H9 (cell line): ENCODE results near the gene SGTA. TPM values are rescaled to one million over a fixed set of nuclear protein-coding genes. Genes with fewer than 3 reads are reported as not detected.

Experiments
- DNase-seq: peaks from one replicate; pipeline ENCODE4 v3.0.0-alpha.2; 2017
- H2AFZ ChIP-seq: one replicate; pipeline ENCODE4 v1.6.1; 2013; ENCODE audit warnings: mild to moderate bottlenecking, low read length, control low read depth, moderate library complexity
- H2AK5ac ChIP-seq: 2 replicates; pipeline ENCODE4 v1.6.1; 2013; ENCODE audit warnings: low read length, control low read depth, mixed read lengths; ENCODE audit not compliant: insufficient read length
- H2BK120ac ChIP-seq: one replicate; pipeline ENCODE4 v1.6.1; 2013; ENCODE audit warnings: low read depth, mild to moderate bottlenecking, low read length, control low read depth, inconsistent platforms; ENCODE audit not compliant: poor library complexity, severe bottlenecking
- H2BK12ac ChIP-seq: 2 replicates; pipeline ENCODE4 v1.6.1; 2013; ENCODE audit warnings: low read length, control low read depth, mixed read lengths, low read depth; ENCODE audit not compliant: insufficient read length
- H2BK15ac ChIP-seq: 2 replicates; pipeline ENCODE4 v1.6.1; 2013; ENCODE audit warnings: low read depth, low read length, control low read depth
- H2BK20ac ChIP-seq: one replicate; pipeline ENCODE4 v1.6.1; 2013; ENCODE audit warnings: low read depth, mild to moderate bottlenecking, low read length, control low read depth, inconsistent platforms; ENCODE audit not compliant: poor library complexity, severe bottlenecking
- H2BK5ac ChIP-seq: 2 replicates; pipeline ENCODE4 v1.6.1; 2013; ENCODE audit warnings: low read length, control low read depth, mixed read lengths; ENCODE audit not compliant: insufficient read length
- H3K14ac ChIP-seq: 2 replicates; pipeline ENCODE4 v1.6.1; 2013; ENCODE audit warnings: low read length, control low read depth; ENCODE audit not compliant: insufficient read depth
- H3K18ac ChIP-seq: 2 replicates; pipeline ENCODE4 v1.6.1; 2013; ENCODE audit warnings: low read depth, mild to moderate bottlenecking, mixed read lengths, low read length, control low read depth; ENCODE audit not compliant: insufficient read length
- H3K23ac ChIP-seq: 2 replicates; pipeline ENCODE4 v1.6.1; 2013; ENCODE audit warnings: low read length, control low read depth, mixed read lengths, low read depth; ENCODE audit not compliant: insufficient read length
- H3K23me2 ChIP-seq: 2 replicates; pipeline ENCODE4 v1.6.1; 2013; ENCODE audit warnings: low read depth, mild to moderate bottlenecking, mixed read lengths, low read length, control low read depth; ENCODE audit not compliant: insufficient read length, poor library complexity, severe bottlenecking
- H3K27ac ChIP-seq: 2 replicates; pipeline ENCODE4 v1.5.1; 2013; ENCODE audit warnings: low read length, control low read depth, mixed read lengths, low read depth; ENCODE audit not compliant: insufficient read length
- H3K27me3 ChIP-seq: 2 replicates; pipeline ENCODE4 v1.6.1; 2013; ENCODE audit warnings: low read length, control low read depth, inconsistent platforms; ENCODE audit not compliant: insufficient read depth
- H3K4ac ChIP-seq: 2 replicates; pipeline ENCODE4 v1.6.1; 2013; ENCODE audit warnings: low read depth, mild to moderate bottlenecking, control low read depth, inconsistent platforms, low read length, moderate library complexity
- H3K4me1 ChIP-seq: 2 replicates; pipeline ENCODE4 v1.6.1; 2013; ENCODE audit warnings: low read length, control low read depth, inconsistent platforms; ENCODE audit not compliant: insufficient read depth
- H3K4me2 ChIP-seq: 2 replicates; pipeline ENCODE4 v1.6.1; 2013; ENCODE audit warnings: low read length, control low read depth, mixed read lengths; ENCODE audit not compliant: insufficient read length, insufficient read depth
- H3K56ac ChIP-seq: 2 replicates; pipeline ENCODE4 v1.6.1; 2013; ENCODE audit warnings: low read depth, mild to moderate bottlenecking, mixed read lengths, low read length, control low read depth; ENCODE audit not compliant: insufficient read length
- H3K79me1 ChIP-seq: 2 replicates; pipeline ENCODE4 v1.6.1; 2013; ENCODE audit warnings: low read depth, mild to moderate bottlenecking, moderate library complexity, low read length, control low read depth, inconsistent platforms; ENCODE audit not compliant: insufficient read depth, poor library complexity, severe bottlenecking
- H3K79me2 ChIP-seq: 2 replicates; pipeline ENCODE4 v1.6.1; 2013; ENCODE audit warnings: low read length, control low read depth, inconsistent platforms; ENCODE audit not compliant: insufficient read depth
- H3K9ac ChIP-seq: 2 replicates; pipeline ENCODE4 v1.6.1; 2013; ENCODE audit warnings: low read length, control low read depth, mixed read lengths; ENCODE audit not compliant: insufficient read length; ENCODE audit errors: extremely low read depth
- H3K9me3 ChIP-seq: one replicate; pipeline ENCODE4 v1.6.1; 2013; ENCODE audit warnings: low read depth, low read length, inconsistent platforms; ENCODE audit not compliant: control insufficient read depth
- H3T11ph ChIP-seq: one replicate; pipeline ENCODE4 v1.6.1; 2013; ENCODE audit warnings: mild to moderate bottlenecking, low read length, control low read depth, inconsistent platforms
- H4K20me1 ChIP-seq: one replicate; pipeline ENCODE4 v1.6.1; 2013; ENCODE audit not compliant: control insufficient read depth, insufficient read length, insufficient read depth
- H4K5ac ChIP-seq: 2 replicates; pipeline ENCODE4 v1.6.1; 2013; ENCODE audit warnings: low read depth, mild to moderate bottlenecking, mixed read lengths, low read length, control low read depth; ENCODE audit not compliant: insufficient read length
- H4K8ac ChIP-seq: replicated peaks from 2 replicates; pipeline ENCODE4 v1.6.1; 2013; ENCODE audit warnings: low read length, control low read depth, mixed read lengths, low read depth; ENCODE audit not compliant: insufficient read length
- H4K91ac ChIP-seq: 2 replicates; pipeline ENCODE4 v1.6.1; 2013; ENCODE audit warnings: low read depth, mild to moderate bottlenecking, moderate library complexity, mixed read lengths, low read length, control low read depth; ENCODE audit not compliant: insufficient read length
- H3K27ac Mint-ChIP-seq, 3 experiments: 2 replicates in 2 of 3; 3 replicates in 1 of 3; pipeline ENCODE4 v1.8.0; 2020 to 2021; ENCODE audit warnings: mixed read lengths in 3 of 3, mild to moderate bottlenecking in 1 of 3, moderate library complexity in 1 of 3
- H3K27me3 Mint-ChIP-seq: 2 replicates; pipeline ENCODE4 v1.8.0; 2021; ENCODE audit warnings: low read depth, mild to moderate bottlenecking, moderate library complexity, mixed read lengths
- H3K36me3 Mint-ChIP-seq, 3 experiments: 2 replicates in 2 of 3; 3 replicates in 1 of 3; pipeline ENCODE4 v1.8.0; 2020 to 2021; ENCODE audit warnings: low read depth in 3 of 3, mixed read lengths in 3 of 3; ENCODE audit not compliant: insufficient read depth in 1 of 3
- H3K4me1 Mint-ChIP-seq, 2 experiments: 2 replicates each; pipeline ENCODE4 v1.8.0; 2020; ENCODE audit warnings: mixed read lengths in 2 of 2
- H3K4me3 Mint-ChIP-seq, 2 experiments: 2 replicates in 1 of 2; 3 replicates in 1 of 2; pipeline ENCODE4 v1.8.0; 2020 to 2021; ENCODE audit warnings: mild to moderate bottlenecking in 2 of 2, mixed read lengths in 2 of 2, moderate library complexity in 1 of 2
- H3K9me3 Mint-ChIP-seq, 2 experiments: 2 replicates in 1 of 2; 3 replicates in 1 of 2; pipeline ENCODE4 v1.8.0; 2020; ENCODE audit warnings: mild to moderate bottlenecking in 2 of 2, mixed read lengths in 2 of 2, moderate library complexity in 1 of 2
- WGBS: extraction: QIAGEN DNeasy Blood & Tissue Kit; methylation state at CpG from one replicate; pipeline ENCODE4 v1.1.7; 2013; ENCODE audit warnings: missing lambda C conversion rate, low lambda C conversion rate, mixed read lengths; ENCODE audit not compliant: insufficient read length; ENCODE audit errors: extremely low coverage; 5-methylcytosine and 5-hydroxymethylcytosine counted together
- total RNA-seq: library from RNA; stranded (reverse); gene quantifications from 2 replicates; pipeline ENCODE4 v1.2.1, GENCODE V29; 2021
- TF ChIP-seq, protein P1 (sequence below): fragments of 200-600 bp; sonication (generic); conservative IDR thresholded peaks from 3 replicates; pipeline ENCODE4 v1.8.0; 2021; ENCODE audit warnings: antibody characterized with exemption, mild to moderate bottlenecking

Gene SGTA
- total RNA-seq, 1 experiment from 2014 or later: 102 TPM

DNA sequence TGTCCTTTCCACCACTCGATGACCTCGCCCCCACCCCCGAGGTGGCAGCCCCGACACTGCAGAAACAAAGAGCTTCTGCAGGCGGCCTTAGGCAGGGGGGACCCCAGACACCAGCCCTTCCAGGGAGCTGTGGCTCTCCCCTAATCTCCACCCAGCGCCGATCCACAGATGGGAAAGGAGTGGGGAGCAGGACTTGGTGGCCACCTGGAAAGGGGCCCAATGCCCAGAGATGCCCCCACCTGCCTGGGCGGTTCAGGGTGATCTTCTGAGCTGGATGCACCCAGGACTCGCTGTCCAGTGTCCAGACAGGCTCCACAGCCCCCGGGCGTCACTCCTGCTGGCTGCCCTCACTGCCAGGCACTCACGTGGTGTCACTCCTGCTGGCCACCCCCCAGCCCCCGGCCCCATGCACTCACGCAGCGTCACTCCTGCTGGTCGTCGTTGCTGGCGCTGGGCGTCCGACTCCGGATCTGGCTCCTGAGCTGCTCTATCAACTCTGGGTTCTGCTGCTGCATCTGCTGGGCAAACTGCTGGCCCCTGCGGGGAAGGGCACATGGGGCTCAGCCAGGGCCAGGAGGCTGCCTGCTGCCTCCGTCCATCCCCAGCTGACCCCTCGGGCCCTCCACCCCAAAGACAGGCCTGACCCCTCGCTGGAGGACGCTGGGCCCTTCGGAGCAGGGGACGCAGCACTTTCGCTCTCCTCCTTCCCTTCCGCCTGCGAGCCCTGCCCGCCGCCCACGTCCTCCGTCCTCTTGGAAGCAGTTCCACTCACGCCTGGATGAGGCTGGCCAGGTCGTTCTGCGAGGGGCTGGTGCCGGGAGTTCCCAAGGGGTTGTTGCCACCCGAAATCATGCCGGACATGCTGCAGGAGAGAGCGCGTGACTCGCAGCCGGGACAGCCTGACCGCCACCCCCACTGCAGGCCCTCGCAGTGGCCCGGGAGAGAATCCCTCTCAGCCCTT lies 25.9 kb downstream of the SGTA start:
- H3K36me3 Mint-ChIP-seq: peaks cover 16 to 74% (median 61%) of the 10 kb centered on the region in 3 experiments; a peak in 6 of 7 replicates

More for the DNA sequence above, 25.9 kb downstream of the SGTA start:
- H3K27me3 ChIP-seq: no peaks in the 10 kb centered on the region
- no peak overlapping the region; the same call in 1 of the 2 replicates for H2BK15ac ChIP-seq
- no peaks in the 10 kb centered on the region for H3K23me2 ChIP-seq
- no peak overlapping the region for H3K27ac ChIP-seq
- H2AFZ ChIP-seq: no peak overlapping the region
- H3K9me3 ChIP-seq: no peaks in the 10 kb centered on the region
- TF ChIP-seq, protein P1, sequence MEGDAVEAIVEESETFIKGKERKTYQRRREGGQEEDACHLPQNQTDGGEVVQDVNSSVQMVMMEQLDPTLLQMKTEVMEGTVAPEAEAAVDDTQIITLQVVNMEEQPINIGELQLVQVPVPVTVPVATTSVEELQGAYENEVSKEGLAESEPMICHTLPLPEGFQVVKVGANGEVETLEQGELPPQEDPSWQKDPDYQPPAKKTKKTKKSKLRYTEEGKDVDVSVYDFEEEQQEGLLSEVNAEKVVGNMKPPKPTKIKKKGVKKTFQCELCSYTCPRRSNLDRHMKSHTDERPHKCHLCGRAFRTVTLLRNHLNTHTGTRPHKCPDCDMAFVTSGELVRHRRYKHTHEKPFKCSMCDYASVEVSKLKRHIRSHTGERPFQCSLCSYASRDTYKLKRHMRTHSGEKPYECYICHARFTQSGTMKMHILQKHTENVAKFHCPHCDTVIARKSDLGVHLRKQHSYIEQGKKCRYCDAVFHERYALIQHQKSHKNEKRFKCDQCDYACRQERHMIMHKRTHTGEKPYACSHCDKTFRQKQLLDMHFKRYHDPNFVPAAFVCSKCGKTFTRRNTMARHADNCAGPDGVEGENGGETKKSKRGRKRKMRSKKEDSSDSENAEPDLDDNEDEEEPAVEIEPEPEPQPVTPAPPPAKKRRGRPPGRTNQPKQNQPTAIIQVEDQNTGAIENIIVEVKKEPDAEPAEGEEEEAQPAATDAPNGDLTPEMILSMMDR: no peak
- H3K4me2 ChIP-seq: no peak overlapping the region
- no peaks in the 10 kb centered on the region for H3K4me1 Mint-ChIP-seq
- no peak overlapping the region for H2BK120ac ChIP-seq
- no peak overlapping the region for H2AK5ac ChIP-seq
- no peak overlapping the region for H3K9ac ChIP-seq
- H4K8ac ChIP-seq: no peak overlapping the region
- no peak overlapping the region for H3T11ph ChIP-seq
- no peaks in the 10 kb centered on the region for H3K79me2 ChIP-seq
- H2BK5ac ChIP-seq: no peak overlapping the region
- H3K4me3 Mint-ChIP-seq: no peak overlapping the region
- no peak overlapping the region for H2BK20ac ChIP-seq
- no peak for DNase-seq
- no peak overlapping the region for H3K18ac ChIP-seq
- no peak overlapping the region for H4K91ac ChIP-seq
- no peaks in the 10 kb centered on the region for H3K79me1 ChIP-seq
- no peak overlapping the region for H2BK12ac ChIP-seq
- H3K4ac ChIP-seq: no peak overlapping the region
- H3K56ac ChIP-seq: no peak overlapping the region
- H3K4me1 ChIP-seq: no peaks in the 10 kb centered on the region
- no peak overlapping the region for H3K23ac ChIP-seq
- H3K27ac Mint-ChIP-seq: peak overlapping the region in 2 of 3 experiments; percentile 44 to 87; a peak in 2 of 7 replicates
- H3K27me3 Mint-ChIP-seq: no peaks in the 10 kb centered on the region; the same call in 1 of the 2 replicates
- H4K20me1 ChIP-seq: no peaks in the 10 kb centered on the region
- no peaks in the 10 kb centered on the region for H3K9me3 Mint-ChIP-seq
- WGBS: no CpG with 5 or more reads among the region's 48 CpGs
- H3K14ac ChIP-seq: no peak overlapping the region
- no peak overlapping the region for H4K5ac ChIP-seq
